HG02759 (cell line): ENCODE results near the gene DHDDS.
"Not testable (repeated sequence)": the region's sequence is repeated elsewhere in the genome, so short reads cannot be mapped to it uniquely, and the experiment has no call there.

Source experiments
- ATAC-seq: cut with Tn5 transposase; IDR thresholded peaks from one replicate; pipeline ENCODE4 v1.9.1; 2021; ENCODE audit warnings: mild to moderate bottlenecking, moderate library complexity; ENCODE audit not compliant: unreplicated experiment

The DHDDS gene, protein sequence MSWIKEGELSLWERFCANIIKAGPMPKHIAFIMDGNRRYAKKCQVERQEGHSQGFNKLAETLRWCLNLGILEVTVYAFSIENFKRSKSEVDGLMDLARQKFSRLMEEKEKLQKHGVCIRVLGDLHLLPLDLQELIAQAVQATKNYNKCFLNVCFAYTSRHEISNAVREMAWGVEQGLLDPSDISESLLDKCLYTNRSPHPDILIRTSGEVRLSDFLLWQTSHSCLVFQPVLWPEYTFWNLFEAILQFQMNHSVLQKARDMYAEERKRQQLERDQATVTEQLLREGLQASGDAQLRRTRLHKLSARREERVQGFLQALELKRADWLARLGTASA

DNA sequence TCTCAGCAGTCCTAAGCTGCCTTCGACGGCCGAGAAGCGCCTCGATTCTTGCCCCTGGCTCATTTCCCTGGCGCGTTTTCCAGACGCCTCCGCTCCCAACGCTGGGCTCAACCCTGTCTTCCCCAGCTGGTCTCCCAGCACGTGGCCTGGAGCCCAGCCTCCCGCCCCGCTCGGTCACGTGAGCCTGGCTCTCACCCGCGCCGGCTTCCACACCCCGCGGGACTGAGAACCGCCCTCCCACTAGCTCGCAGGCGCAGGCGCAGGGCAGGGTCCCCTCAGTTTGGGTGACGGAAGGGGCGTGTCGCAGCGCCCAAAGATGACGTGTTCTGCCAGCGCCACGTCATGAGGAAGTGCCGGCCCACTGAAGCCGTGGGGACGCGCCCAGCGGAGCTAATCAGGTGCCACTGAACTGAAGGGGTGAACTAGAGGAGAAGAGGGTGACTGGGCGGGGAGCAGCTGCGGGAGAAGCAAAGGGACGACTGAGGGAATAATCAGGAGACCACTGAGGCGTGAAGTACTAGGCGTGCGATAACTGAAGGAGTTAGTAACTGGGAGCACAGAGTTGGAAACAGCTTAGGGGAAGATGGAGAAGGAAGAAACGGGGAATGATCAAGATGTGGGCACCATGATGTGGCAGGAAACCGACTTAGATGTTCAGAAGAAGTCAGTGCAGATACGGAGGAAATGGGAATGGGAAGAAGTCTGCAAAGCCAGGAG is at the start of gene DHDDS:
TSS of gene DHDDS (plus strand) at position 343 of the 717 bp plus-strand sequence. CDS start 625 bp downstream, outside the sequence.
- ATAC-seq = peak; percentile 98

- ATAC-seq = no peak
Observed at GRCh38 chr1:26384076-26384475, 48.0 kb upstream of the DHDDS start.

GRCh38 chr1:26385063-26385462 is 47.1 kb upstream of the DHDDS start:
- not testable (repeated sequence) for ATAC-seq

GRCh38 chr1:26387447-26387846 is 44.7 kb upstream of the DHDDS start:
- no peak for ATAC-seq

GRCh38 chr1:26388791-26389445 is 43.2 kb upstream of the DHDDS start:
- no peak for ATAC-seq

DNA sequence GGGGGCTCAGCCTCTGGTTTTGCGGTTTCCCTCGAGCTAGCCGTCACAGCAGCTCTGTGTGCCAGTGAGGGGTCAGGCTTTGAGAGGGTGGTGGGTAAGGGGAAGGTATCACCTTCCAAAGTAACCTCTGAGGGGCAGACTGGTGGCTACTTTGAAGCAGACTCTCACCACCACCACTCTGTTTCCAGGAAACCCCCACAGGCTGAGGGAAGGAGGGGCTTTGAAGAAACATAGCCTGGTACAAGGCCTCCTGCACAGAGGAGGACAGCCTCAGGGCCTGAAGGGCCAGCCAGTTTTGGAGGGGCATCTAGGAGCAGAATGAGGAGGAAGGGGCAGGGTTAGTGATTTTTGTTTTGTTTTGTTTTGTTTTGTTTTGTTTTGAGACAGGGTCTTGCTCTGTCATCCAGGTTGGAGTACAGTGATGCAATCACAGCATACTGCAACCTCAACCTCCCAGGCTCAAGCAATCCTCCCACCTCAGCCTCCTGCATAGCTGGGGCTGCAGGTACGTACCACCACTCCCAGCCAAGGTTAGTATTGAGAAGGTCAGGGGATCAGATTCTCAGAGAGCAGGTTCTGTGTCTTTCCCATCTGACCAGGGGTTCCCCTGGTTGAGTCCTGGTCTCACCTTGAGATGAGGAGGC is 42.4 kb upstream of the DHDDS start:
- no peak for ATAC-seq

DNA sequence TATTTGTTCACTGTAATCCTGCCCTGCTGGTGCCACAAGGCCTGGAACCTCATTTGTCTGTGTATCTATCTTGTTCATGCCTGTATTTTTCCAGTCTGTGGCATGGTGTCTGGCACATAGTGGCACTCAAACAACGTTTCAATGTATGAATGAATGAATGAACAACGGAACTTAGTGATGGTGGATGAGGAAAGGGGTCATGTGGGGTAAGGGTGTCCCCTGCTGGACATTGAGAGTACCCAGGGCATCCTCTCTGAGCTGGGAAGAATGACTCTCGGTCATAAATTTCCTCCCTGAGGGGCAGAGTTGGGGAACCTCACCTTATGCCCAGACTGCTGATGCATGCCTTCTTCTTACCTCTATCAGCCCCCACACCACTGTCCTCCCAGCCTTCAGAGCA is 40.7 kb upstream of the DHDDS start:
- ATAC-seq = no peak

GRCh38 chr1:26395754-26396153 is 36.4 kb upstream of the DHDDS start:
- no peak for ATAC-seq

DNA sequence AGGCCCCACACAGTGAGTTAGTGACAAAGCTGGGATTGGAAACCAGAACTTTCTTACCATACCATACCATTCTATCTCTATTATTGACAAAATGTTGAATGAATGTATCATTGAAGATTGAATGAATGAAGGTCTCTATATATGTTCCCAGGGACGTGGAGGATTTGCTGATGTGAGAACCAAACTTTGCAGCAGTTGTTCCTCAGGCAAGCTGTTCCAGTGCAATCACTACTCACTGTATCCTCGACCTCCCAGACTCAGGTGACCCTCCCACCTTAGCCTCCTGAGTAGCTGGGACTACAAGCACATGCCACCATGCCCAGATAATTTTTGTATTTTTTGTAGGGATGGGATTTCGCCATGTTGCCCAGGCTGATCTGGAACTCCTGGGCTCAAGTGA is 33.1 kb upstream of the DHDDS start:
- no peak for ATAC-seq

DNA sequence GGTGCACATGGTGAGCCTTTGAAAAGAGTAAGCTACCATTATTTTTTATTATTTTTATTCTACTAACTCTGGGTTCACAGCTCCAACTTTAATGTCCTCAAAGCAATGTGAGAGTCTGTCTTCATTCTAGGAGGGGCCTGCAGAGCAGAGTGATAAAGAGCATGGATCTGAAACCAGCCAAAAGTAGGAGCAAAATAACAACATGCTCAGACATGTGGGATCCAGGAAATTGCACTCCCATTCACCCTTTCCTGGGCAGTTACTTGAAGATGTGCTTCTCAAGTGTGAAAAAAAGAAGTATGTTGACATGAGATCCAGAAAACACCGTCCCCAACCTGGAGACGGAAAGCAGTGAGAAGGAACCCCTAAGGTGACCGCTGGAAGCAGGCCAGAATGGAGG is 30.2 kb upstream of the DHDDS start:
- no peak for ATAC-seq

- ATAC-seq = no peak
Observed at GRCh38 chr1:26403656-26404055, 28.5 kb upstream of the DHDDS start.

GRCh38 chr1:26404641-26405040 is 27.5 kb upstream of the DHDDS start:
- ATAC-seq = no peak

DNA sequence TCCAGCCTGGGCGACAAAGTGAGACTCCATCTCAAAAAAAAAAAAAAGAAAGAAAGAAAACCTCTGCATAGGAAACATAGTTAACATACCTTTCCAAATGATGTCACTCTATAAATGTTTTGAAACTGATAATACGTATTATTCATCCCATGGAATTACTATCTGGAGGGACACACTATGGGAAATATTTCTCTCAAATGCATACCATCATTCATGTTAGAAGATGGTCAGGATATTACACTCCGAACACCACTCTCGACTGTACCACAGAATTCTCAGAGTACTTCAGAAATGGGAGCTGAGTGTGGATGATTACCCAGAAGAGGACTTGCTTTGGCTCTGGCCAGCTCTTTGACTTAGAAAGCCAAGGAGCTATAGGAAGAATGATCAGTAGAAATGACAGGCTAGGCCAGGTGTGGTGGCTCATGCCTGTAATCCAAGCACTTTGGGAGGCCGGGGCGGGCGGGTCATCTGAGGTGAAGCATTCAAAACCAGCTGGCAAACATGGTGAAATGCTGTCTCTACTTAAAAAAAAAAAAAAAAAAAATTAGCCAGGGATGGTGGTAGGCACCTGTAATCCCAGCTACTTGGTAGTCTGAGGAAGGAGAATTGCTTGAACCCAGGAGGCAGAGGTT is 26.7 kb upstream of the DHDDS start:
- ATAC-seq = no peak

DNA sequence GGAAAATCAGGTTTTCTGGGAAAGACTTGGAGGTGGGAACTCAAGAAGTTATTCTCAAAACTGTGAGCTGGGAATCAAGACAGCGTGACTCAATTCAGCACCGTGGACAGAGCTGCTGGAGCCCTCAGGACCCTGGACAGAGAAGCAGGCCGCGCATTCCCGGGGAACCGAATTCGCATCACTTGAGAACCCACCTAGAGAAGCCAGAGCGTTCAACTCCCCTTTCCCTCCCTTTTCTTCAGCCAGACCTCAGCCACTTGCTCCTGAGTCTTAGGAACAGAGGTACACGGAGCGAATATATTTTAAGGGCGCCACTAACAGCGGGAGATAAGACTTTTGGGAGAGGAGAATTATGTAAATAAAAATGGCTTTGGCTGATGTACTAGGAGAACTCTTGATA is 23.5 kb upstream of the DHDDS start:
- no peak for ATAC-seq

- no peak for ATAC-seq
Observed at GRCh38 chr1:26409191-26409807, 22.8 kb upstream of the DHDDS start.

DNA sequence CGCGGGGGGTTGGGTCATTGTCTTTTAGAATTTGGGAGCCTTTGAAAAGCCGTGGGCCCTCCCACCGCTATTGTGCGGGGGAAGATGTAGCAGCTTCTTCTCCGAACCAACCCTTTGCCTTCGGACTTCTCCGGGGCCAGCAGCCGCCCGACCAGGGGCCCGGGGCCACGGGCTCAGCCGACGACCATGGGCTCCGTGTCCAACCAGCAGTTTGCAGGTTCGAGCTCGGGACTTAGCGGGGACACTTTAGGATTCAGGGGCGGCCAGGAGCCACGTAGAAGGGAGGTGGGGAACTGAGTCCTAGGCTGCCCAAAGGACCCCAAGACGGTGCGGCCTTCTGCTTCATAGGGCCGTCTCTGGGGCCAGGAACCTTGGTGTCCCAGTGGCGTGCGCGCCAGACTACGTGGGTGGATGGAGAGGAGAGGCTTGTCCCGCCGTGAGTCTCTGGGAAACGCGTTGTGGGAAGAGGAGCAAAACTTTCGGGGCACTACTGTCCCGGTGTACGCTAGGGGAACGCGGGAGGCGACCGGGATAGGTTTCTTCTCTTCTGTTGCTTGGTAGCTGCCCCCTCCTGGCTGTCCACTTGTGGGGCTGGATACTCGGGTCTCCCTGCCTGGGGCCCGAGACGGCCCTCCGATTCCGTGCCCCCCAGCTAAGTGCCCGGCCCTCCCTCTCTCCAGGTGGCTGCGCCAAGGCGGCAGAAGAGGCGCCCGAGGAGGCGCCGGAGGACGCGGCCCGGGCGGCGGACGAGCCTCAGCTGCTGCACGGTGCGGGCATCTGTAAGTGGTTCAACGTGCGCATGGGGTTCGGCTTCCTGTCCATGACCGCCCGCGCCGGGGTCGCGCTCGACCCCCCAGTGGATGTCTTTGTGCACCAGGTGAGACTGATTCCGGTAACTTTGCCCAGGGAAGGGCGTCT is 21.2 kb upstream of the DHDDS start, which contains the start of gene LIN28A:
TSS of gene LIN28A (plus strand) at position 112 of the 918 bp plus-strand sequence. CDS start at position 187, 75 bp downstream.
- ATAC-seq = no peak

DNA sequence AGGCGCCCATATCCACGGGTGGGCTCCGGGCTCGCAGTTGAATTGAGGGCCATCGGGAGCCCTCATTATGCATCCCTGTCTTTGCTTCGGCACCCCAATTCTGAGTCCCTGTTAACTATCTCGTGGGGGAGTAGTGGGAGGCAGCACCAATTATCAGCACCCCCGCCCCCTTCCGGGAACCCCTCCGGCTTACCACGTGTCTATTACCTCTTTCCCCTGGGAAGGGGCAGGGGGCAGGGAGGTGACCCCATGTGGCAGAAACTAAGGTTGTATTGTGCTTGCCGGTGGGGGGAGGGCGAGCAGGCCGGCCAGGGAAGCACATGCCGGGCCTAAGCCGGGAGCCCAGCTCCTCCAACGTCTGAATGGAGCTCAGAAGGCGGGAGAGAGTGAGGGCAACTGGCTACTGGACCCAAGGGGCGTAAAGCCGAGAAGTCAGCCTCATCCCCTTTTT is 20.5 kb upstream of the DHDDS start:
- ATAC-seq = no peak

GRCh38 chr1:26412180-26412840 is 19.8 kb upstream of the DHDDS start:
- no peak for ATAC-seq

DNA sequence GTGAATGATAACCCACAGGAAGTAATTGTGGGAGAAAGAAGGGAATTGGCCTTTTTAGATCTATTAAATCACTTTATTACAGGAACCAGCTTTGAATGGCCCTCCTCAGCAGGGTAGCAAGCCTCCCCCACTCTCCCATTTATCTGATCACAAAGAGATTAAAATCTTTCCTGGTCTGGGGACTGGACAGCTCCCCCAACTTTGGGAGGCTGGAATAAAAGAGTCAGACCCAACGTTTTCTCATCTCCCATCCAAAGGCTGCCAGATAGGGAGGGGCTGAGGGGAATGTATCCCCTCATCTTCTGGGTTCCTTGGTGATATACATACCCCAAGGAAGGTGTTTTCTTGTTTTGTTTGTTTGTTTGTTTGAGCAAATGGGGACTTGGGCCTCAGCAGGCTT is 19.1 kb upstream of the DHDDS start:
- no peak for ATAC-seq
